ENCODE results near the gene C1orf198. TPM values are rescaled to one million over a fixed set of nuclear protein-coding genes. Genes with fewer than 3 reads are reported as not detected.

C1orf198 gene
- total RNA-seq, 1 donor from 2014 or later = 159 TPM

DNA sequence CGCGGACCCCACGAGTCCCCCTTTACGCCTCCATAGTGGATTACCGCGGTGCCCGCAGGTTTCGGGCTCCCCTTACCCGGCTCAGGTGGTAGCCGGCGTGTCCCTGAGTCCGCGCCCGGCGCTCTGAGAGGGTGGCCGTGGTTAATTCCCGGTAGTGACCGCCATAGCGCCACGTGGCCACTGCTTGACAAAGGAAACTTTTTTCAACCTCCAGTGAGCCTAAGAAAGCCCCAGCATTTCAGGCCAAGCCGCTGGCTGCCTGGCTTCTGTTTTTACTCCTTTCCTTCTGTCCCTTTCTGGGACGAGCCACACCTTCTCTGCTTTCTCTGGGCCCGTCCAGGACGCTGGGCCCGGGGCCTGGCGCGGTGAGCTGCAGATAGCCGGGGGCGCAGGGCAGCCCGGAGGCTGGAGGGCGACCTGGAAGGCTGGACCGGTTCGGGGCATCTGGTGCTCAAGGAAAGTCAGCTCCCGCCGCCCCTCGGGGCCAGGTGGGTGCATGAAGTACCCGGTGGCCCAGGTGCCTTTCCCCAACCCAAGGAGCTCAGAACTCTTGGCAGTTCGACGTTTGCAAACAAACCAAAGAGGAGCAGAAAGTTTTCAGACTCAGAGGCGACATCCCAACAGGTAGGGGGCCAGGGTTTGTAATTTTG, 540 bp upstream of the C1orf198 start:
- peak; percentile 78 for ATAC-seq
- TF ChIP-seq, protein P1, sequence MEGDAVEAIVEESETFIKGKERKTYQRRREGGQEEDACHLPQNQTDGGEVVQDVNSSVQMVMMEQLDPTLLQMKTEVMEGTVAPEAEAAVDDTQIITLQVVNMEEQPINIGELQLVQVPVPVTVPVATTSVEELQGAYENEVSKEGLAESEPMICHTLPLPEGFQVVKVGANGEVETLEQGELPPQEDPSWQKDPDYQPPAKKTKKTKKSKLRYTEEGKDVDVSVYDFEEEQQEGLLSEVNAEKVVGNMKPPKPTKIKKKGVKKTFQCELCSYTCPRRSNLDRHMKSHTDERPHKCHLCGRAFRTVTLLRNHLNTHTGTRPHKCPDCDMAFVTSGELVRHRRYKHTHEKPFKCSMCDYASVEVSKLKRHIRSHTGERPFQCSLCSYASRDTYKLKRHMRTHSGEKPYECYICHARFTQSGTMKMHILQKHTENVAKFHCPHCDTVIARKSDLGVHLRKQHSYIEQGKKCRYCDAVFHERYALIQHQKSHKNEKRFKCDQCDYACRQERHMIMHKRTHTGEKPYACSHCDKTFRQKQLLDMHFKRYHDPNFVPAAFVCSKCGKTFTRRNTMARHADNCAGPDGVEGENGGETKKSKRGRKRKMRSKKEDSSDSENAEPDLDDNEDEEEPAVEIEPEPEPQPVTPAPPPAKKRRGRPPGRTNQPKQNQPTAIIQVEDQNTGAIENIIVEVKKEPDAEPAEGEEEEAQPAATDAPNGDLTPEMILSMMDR (IDR thresholded peaks at IDR 0.05) = no peak
- intact Hi-C loops (cut with DNase I) = no loop called here
- Histone ChIP-seq H3K4me3 (peak overlapping the region; percentile 94), H3K4me1 (peaks cover 17% of the 10 kb centered on the region), H3K9me3 (no peaks in the 10 kb centered on the region), H3K27ac (peak overlapping the region; percentile 82), H3K27me3 (no peaks in the 10 kb centered on the region), H3K36me3 (no peaks in the 10 kb centered on the region)
- peak; percentile 86 for DNase-seq

DNA sequence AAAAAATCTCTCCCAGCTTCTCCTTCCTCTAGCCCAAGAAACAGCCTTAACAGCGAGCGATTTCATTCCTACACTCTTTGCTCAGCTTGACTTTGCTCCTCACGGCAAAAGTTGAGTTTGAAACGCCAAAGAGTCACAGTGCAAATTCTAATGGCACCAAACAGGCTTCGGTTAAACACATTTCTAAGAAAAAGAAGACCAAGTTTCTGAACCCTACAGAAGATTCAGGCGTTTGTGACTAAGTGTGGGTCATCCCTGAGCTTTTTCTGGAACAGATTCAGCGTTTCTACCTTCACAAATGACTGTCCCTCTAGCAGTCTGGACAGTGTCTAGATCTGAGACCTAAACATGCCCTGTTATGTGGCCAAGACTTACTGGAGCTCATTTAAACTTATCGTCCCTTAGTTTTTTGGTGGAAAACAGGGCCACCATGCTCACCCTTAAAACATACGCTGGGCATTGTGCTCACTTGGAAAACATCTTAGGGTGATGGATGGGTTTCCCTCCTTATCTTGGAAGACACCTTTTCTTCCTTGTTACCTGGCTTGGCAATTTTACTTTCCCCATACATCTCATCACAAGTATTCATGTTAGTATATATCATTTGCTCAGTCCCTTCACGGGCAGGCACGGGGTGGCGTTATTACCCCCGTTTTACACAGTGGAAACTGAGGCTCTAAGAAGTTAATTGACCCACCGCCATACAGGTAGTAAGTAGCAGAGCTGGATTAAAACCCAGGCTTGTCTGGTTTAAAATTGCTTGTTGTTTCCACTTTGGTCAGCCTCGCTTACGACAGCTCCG, 1.0 kb downstream of the C1orf198 start:
- DNase-seq = no peak
- peak overlapping the region; percentile 94 for H3K4me3 ChIP-seq
- intact Hi-C loops (cut with DNase I) = no loop called here
- peak overlapping the region; percentile 86 for H3K27ac ChIP-seq
- H3K36me3 ChIP-seq = no peaks in the 10 kb centered on the region
- peaks cover 32% of the 10 kb centered on the region for H3K4me1 ChIP-seq
- no peaks in the 10 kb centered on the region for H3K27me3 ChIP-seq
- no peaks in the 10 kb centered on the region for H3K9me3 ChIP-seq
- ATAC-seq = no peak
- TF ChIP-seq, protein P1 (IDR thresholded peaks at IDR 0.05) = no peak

DNA sequence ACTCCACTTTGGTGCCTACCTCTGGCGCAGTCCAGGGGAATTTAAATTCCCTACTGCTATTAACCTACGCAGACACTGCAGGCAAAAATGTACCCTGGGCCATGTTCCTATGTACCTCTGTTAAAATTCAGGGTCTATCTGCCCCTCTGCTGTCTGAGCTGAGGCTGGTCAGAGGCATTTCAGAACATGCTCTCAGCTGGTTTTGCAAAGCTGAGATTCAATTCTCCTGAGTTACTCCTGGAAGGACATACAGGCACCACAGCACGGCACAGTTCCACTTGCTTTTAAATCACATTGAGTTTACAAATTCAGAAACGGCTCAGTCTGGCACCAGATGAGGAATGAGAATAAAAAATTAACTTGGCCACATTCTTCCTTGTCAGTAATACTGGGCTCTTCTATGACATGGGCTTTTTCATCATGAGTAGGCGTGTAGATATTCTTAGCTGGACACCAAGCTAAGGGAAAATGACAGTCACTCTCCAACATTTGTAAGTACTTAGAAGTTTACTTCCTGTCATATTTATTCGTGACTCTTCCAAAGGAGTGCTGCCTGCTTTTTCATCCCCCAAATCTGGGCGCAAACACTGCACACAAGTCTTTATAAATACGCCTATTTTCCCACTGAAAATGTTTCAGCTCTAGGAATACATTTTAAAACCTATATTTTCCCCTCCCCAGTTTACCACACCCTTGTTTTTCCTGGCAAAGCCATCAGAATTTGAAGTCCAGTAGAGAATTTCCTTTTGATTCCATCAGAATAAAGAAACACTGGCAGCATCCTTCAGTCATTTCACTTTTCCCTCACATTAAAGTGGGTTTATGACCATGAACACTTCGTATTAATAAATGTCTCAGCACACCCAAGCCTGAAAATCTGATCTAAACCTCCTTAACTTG, 1.9 kb downstream of the C1orf198 start:
- ATAC-seq = no peak
- intact Hi-C loops (cut with DNase I) = no loop called here

DNA sequence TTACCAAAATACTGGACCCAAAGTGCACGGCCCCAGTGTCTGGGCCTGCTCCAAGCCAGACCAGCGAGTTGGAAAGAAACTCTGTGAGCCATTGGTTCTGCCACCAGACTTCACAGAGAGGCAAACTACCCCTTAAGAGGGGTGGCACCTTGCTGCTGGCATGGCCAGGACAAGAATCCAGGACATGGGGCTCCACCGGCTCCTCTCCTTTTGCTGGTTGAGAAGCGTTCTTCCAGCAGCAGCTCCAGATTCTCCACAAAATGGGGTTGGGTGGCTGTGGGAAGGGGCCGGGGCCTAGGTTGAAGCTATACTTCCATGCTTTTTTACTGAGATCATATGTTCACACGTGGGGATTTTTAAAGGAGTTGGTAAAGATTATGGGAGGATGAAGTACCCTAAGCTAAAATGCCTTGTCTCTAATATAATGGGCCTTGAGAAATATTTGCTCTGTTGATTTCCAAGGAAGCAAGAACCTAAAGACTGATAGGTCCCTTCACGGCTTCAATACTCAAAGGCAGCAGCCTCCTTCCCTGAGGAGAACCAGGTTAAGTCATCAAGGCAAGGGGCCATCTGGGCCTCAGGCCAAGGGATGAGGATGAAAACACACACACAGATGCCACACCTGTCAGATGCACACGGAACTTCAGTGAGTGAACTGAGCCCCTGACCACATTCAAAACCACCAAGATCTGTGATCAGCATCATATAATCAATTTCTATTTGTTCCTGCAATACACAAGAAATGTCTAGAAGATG, 3.1 kb downstream of the C1orf198 start:
- Histone ChIP-seq H3K9me3 (no peaks in the 10 kb centered on the region), H3K27me3 (no peaks in the 10 kb centered on the region), H3K27ac (peak overlapping the region; percentile 86), H3K4me1 (peaks cover 50% of the 10 kb centered on the region), H3K36me3 (no peaks in the 10 kb centered on the region), H3K4me3 (peak overlapping the region; percentile 94)
- TF ChIP-seq, protein P1 (IDR thresholded peaks at IDR 0.05) = no peak
- intact Hi-C loops (cut with DNase I) = no loop called here
- DNase-seq (no peak), ATAC-seq (no peak)

More for the DNA sequence above, 1.9 kb downstream of the C1orf198 start:
- Histone ChIP-seq H3K27ac (peak overlapping the region; percentile 86), H3K9me3 (no peaks in the 10 kb centered on the region), H3K4me3 (peak overlapping the region; percentile 94), H3K36me3 (no peaks in the 10 kb centered on the region), H3K27me3 (no peaks in the 10 kb centered on the region), H3K4me1 (peaks cover 40% of the 10 kb centered on the region)
- TF ChIP-seq, protein P1 (IDR thresholded peaks at IDR 0.05) = no peak
- DNase-seq = no peak

DNA sequence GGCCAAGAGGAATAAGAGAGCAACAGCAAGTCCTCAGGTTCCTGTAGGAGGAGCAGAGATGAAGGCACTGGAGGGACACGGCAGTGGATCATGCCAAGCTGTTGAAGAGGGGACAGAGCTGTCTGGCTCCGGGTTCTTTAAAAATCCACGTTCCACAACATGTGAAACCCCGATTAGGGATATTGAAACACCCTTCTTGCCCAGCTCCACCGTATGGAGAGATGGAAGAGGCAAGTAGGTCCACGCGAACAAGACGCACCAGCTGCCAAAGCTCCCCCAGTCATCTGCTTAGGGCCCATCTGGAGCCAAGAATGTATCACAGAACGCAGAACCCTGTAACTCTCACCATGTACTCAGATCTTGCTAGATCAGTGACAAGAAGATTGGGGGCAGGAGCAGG, 3.9 kb downstream of the C1orf198 start:
- TF ChIP-seq, protein P1 (IDR thresholded peaks at IDR 0.05) = no peak
- intact Hi-C loops (cut with DNase I) = no loop called here
- Histone ChIP-seq H3K9me3 (no peaks in the 10 kb centered on the region), H3K27ac (peak overlapping the region; percentile 48), H3K27me3 (no peaks in the 10 kb centered on the region), H3K36me3 (no peaks in the 10 kb centered on the region), H3K4me3 (peak overlapping the region; percentile 9), H3K4me1 (peaks cover 51% of the 10 kb centered on the region)
- DNase-seq (no peak), ATAC-seq (no peak)
